H1 (cell line): ENCODE data around the gene RBP5.
A peak's percentile ranks its signal among the peaks of the same experiment; 100 is the strongest.

Experiments used
- TF ChIP-seq, protein P1 (sequence below): IDR thresholded peaks from 2 replicates; pipeline ENCODE4 v1.6.1; 2011; ENCODE audit warnings: low read depth, mild to moderate bottlenecking, low read length; ENCODE audit not compliant: insufficient read depth
- TF ChIP-seq, protein P2 (sequence below), 3 experiments: IDR thresholded peaks; 1 replicate in 2 of 3; 2 replicates in 1 of 3; pipeline versions ENCODE4 v1.5.1 to v1.6.1; 2011; ENCODE audit warnings: low read length in 3 of 3, mild to moderate bottlenecking in 3 of 3, inconsistent platforms in 2 of 3, low read depth in 1 of 3, moderate library complexity in 1 of 3; ENCODE audit not compliant: insufficient read depth in 1 of 3; ENCODE audit errors: control extremely low read depth in 1 of 3

DNA sequence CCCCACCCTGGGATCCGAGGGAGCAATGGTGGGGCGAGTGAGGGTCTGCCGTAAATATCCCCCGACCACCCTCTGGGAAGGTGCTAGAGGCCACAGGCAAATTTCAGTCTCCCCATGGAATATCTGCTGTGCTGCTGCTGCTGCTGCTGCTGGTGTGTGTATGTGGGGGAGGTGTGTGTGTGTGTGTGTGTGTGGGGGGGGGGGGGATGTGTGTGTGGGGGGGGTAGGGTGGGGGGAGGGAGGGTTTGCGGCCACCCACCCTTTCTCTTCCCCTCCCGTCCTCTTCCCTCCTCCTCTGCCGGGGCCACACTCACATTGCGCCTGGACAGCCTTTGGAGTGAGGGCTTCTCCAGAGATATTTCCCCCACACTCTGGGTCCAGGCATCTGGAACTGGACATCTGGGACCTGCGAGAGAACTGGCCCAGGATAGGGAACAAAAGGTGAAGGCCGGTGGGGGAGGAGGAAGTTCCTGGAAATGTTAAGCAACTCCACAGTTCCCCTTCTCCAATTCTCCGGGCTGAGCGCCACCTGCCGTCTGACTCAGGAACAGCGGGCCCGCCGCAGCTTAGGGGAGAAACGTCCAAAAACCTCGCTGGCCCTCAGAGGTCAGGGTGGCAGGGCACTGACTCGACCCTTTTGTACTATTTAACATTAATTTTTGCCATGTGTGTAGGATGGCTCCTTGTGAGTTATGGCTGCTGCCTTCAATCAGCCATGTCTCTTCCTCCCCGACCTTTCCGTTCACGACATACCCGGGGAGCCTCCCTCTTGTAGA is 19.7 kb downstream of the RBP5 start, which contains the start of gene C1RL:
- TF ChIP-seq, protein P1, sequence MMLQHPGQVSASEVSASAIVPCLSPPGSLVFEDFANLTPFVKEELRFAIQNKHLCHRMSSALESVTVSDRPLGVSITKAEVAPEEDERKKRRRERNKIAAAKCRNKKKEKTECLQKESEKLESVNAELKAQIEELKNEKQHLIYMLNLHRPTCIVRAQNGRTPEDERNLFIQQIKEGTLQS = no peak
- TF ChIP-seq, protein P2, sequence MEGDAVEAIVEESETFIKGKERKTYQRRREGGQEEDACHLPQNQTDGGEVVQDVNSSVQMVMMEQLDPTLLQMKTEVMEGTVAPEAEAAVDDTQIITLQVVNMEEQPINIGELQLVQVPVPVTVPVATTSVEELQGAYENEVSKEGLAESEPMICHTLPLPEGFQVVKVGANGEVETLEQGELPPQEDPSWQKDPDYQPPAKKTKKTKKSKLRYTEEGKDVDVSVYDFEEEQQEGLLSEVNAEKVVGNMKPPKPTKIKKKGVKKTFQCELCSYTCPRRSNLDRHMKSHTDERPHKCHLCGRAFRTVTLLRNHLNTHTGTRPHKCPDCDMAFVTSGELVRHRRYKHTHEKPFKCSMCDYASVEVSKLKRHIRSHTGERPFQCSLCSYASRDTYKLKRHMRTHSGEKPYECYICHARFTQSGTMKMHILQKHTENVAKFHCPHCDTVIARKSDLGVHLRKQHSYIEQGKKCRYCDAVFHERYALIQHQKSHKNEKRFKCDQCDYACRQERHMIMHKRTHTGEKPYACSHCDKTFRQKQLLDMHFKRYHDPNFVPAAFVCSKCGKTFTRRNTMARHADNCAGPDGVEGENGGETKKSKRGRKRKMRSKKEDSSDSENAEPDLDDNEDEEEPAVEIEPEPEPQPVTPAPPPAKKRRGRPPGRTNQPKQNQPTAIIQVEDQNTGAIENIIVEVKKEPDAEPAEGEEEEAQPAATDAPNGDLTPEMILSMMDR (IDR thresholded peaks at IDR 0.05; ENCODE audit: control extremely low read depth in 1 of 3, insufficient read depth in 1 of 3, low read depth in 1 of 3, low read length in 3 of 3) = peak; percentile 82 to 95 (median 91)
